CD4-positive, alpha-beta T cell treated with Interleukin-10 for 1 hour (primary cell): ENCODE data around the gene P2RX7.
"Not testable (repeated sequence)": the region's sequence is repeated elsewhere in the genome, so short reads cannot be mapped to it uniquely, and the experiment has no call there.

ENCODE experiments used
- DNase-seq: peaks from one replicate; pipeline ENCODE4 v3.0.0-alpha.2; 2020

The P2RX7 gene

DNA sequence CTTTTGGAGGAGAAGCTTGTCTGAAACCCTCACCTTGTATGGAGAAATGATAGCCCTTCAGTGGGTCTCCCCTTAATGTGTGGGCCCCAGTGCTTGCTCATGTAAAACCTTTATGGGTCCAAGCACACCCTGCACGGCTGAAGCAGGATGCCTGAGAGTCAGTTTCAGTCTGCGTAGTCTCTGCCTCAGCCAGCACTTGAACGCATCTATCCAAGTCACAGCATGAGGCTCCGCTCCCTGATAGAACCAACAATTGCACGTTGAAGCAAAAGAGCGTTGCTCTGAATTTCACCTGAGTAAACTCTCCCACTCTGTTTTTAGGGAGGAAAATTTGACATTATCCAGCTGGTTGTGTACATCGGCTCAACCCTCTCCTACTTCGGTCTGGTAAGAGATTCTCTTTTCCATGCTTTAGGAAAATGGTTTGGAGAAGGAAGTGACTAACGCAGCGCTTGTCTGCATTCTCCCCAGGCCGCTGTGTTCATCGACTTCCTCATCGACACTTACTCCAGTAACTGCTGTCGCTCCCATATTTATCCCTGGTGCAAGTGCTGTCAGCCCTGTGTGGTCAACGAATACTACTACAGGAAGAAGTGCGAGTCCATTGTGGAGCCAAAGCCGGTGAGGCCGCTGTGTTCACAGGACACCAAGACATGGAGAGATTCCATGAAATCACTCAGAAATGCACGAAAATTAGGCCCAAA, 44.3 kb downstream of the P2RX7 start:
- no peak for DNase-seq

DNA sequence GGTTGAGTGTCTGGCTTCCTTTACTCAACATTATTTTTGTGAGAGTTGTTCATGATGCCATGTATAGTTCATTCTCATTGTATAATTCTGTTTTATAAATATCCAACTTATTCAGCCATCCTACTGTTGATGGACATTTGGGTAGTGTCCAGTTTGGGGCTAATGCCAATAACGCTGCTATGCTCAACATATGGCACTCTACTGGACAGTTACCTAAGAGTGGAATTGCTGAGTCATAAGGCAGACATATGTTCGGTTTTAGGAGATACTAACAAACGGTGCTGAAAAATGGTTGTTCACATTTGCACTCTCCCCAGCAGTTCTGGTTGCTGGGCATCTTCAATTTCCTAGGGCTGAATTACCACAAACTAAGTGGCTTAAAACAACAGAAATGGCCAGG, 48.5 kb downstream of the P2RX7 start:
- DNase-seq, result no peak

DNA sequence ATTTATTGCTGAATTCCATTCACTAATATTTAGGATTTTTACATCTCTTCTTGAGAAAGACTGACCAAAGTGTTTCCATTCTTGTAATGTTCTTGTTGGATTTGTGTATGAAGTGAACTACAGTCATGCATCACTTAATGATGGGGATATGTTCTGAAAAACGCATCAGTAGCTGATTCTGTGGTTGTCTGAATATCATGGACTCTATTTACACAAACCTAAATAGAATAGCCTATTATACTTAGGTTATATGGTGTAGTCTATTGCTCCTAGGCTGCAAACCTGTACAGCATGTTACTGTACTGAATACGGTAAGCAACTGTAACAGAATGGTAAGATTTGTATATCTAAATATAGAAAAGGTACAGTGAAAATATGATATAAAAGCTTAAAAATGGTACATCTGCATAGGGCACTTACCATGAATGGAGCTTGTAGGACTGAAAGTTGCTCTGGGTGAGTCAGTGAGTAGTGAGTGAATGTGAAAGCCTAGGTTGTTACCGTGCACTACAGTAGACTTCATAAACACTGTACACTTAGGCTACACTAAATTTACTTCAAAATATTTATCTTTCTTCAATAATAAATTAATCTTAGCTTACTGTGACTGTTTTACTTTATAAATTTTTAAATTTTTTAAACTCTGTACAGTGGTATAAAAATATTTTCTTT, 49.7 kb downstream of the P2RX7 start:
- DNase-seq, result no peak

DNA sequence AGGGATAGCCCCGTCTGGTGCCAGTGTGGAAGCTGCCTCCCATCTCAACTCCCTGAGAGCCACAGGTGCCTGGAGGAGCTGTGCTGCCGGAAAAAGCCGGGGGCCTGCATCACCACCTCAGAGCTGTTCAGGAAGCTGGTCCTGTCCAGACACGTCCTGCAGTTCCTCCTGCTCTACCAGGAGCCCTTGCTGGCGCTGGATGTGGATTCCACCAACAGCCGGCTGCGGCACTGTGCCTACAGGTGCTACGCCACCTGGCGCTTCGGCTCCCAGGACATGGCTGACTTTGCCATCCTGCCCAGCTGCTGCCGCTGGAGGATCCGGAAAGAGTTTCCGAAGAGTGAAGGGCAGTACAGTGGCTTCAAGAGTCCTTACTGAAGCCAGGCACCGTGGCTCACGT, 51.7 kb downstream of the P2RX7 start:
- DNase-seq, result no peak

DNA sequence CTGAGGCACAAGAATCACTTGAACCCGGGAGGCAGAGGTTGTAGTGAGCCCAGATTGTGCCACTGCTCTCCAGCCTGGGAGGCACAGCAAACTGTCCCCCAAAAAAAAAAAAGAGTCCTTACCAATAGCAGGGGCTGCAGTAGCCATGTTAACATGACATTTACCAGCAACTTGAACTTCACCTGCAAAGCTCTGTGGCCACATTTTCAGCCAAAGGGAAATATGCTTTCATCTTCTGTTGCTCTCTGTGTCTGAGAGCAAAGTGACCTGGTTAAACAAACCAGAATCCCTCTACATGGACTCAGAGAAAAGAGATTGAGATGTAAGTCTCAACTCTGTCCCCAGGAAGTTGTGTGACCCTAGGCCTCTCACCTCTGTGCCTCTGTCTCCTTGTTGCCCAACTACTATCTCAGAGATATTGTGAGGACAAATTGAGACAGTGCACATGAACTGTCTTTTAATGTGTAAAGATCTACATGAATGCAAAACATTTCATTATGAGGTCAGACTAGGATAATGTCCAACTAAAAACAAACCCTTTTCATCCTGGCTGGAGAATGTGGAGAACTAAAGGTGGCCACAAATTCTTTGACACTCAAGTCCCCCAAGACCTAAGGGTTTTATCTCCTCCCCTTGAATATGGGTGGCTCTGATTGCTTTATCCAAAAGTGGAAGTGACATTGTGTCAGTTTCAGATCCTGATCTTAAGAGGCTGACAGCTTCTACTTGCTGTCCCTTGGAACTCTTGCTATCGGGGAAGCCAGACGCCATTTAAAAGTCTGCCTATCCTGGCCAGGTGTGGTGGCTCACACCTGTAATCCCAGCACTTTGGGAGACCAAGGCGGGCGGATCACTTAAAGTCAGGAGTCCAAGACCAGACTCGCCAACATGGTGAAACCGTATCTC, 52.6 kb downstream of the P2RX7 start:
- DNase-seq, result no peak

DNA sequence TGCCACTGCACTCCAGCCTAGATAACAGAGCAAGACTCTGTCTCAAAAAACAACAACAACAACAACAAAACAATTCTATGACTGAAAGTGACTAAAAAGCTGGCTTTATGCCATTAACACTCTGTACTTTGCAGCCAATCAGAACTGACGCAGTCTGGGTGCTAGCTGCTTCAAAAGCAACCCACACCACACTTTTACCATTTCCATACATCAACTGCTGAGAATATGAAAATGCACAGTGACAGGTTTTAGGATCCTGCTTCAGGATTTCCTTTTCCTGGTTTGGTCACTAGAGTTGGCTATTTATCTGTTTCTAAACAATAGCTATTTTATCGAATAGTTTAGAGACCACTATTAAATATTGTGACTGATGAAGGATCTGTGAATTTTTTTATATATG, 54.1 kb downstream of the P2RX7 start:
- no peak for DNase-seq

DNA sequence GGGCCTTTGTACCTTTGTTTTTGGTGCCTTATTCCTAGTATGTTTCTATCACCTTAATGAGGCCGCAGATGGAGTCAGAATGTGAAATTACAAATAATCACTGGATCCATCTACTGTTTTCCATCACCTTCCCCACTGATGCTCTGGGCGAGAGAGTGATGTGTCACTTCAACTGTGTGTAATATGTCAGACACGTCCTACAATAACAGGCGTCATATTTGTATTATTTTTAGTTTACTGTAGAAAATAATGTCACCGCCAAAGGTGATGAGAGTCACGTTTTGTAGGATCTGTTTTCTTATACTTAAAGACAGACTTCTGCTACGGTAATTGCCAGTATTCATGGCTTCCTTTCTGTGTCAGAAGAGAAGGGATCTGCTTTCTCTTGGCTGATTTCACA, 54.8 kb downstream of the P2RX7 start:
- no peak for DNase-seq

DNA sequence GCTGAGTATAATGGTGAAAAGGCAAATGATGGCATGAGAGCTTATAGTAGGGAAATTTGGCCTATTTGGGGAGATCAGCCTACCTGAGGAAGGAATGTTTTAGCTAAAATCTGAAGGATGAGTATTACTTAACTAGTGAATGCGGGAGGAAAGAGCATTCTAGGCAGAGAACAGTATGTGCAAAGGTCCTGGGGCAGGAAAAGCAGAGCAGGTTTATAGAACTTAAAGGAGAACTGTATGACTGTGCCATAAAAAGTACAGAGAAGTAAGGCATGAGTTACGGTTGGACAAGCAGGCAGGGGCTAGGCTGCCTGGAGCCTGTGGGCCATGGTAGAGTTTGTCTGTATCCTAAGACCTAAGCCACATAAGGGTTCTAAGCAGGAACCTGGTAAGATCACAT, 55.6 kb downstream of the P2RX7 start:
- no peak for DNase-seq

DNA sequence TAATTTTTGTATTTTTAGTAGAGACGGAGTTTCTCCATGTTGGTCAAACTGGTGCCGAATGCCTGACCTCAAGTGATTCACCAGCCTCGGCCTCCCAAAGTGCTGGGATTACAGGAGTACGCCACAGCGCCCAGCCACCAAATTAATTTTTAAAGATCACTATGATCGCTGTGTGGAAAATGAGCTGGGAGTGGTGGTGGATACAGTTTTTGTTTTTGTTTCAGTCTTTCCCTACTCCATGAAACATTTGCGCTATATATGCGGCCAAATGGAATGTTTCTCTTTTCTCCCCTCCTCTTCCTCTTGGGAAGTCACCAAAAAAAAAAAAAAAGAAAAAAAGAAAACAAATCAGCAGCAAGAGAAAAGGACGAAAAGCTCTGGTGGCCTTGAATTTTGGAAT, 56.5 kb downstream of the P2RX7 start:
- DNase-seq, result no peak

DNA sequence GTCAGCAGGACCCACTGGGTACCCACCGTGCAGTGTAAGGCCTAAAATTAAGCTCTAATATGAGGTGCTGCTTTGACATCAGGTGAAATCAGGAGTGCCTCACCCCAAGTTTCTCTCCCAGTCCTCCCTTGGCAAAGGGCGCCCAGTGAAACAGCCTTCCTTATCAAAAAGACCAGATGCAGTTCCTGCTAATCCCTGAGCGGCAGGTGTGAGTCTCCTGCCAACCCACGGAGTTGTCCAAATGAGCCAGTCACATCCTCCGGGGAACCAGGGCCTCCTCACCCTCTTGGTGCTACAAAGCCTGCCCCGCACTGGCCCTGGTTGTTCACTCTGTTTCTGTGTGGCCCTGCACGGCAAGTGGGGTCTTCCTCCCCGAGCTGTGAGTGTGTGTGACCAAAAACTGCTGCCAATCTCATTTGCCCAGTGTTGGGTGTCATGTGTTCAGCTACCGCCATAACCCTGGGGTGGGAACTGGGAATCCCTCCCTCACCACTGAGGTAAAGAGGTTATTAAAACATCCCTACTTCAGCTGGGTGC, 57.0 kb downstream of the P2RX7 start:
- DNase-seq, result no peak

DNA sequence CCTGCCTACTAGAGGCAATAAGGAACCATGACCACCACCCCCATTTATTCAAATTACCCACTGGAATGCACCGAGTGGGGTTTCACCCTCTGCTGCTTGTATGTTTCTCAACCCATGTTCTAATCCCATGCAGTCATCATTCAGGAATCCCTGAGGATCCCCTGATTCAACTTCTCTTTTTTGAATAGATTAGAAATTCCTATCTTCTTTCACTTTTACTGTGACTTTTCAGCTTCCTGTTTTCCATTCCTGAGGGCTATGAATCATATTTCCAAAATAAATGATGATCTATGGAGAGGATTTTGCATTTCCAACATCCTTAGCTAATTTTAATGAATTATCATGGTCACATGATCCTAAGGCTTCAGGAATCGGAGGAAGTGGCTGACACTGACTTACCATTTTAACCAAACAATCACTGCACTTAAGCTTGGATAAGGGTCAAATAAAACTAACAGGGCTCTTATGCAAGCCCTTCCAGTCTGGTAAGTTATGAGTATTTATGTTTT, 57.9 kb downstream of the P2RX7 start:
- no peak for DNase-seq

DNA sequence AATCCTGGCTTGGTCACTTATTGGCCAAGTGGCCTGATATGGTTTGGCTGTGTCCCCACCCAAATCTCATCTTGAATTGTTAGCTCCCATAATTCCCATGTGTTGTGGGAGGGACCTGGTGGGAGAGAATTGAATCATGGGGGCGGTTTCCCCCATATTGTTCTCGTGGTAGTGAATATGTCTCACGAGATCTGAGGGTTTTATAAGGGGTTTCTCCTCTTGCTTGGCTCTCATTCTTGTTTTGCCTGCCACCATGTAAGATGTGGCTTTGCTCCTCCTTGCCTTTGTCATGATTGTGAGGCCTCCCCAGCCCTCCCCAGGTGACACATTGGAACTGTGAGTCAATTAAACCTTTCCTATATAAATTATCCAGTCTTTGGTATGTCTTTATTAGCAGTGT, 58.5 kb downstream of the P2RX7 start:
- no peak for DNase-seq

DNA sequence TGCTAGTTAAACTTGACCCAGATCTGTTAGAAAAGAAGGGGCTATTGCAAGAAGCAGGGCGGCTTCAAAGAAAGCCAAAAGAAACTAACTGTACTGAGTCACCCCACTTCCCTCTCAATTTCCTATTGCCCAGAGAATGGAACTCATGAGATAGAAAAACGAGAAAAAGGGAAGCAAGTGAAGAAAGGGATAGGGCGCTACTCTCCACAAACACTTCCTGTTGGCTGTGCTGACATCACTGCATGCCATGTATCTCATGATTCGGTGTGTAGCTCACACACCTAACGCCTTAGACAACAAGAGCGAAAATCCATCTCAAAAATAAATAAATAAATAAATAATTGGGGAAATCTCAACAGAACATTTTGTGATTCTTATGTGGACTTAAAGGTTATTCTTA, 64.2 kb downstream of the P2RX7 start:
- DNase-seq, result peak; percentile 16

DNA sequence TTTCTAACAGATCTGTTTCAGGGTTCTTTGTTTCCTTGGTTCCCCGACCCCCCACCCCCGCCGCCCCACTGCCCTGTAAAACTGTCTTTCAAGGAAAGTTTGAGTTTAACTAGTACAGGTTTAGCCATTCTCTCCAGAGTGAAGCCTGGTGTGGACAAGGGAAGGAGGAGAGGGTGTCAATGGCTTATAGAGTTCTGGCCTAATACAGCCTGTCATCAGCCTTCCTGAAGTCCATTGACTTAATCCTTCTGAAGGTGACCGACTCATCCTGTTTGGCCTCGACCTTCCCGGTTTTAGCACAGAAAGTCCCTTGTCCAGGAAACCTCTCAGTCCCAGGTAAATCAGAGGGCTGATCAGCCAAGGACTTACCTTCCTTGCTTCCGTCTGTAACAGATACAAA, 66.3 kb downstream of the P2RX7 start:
- no peak for DNase-seq

DNA sequence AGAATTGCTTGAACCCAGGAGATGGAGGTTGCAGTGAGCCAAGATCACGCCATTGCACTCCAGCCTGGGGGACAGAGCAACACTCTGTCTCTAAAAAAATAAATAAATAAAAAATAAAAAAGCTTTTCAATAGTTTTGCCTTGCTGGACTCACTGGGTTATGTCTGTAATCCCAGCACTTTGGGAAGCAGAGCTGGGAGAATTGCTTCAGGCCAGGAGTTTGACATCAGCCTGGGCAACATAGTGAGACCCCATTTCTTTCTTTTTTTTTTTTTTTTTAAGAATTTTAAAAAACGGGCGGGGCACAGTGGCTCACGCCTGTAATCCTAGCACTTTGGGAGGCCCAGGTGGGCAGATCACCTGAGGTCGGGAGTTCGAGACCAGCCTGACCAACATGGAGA, 68.5 kb downstream of the P2RX7 start:
- not testable (repeated sequence) for DNase-seq

DNA sequence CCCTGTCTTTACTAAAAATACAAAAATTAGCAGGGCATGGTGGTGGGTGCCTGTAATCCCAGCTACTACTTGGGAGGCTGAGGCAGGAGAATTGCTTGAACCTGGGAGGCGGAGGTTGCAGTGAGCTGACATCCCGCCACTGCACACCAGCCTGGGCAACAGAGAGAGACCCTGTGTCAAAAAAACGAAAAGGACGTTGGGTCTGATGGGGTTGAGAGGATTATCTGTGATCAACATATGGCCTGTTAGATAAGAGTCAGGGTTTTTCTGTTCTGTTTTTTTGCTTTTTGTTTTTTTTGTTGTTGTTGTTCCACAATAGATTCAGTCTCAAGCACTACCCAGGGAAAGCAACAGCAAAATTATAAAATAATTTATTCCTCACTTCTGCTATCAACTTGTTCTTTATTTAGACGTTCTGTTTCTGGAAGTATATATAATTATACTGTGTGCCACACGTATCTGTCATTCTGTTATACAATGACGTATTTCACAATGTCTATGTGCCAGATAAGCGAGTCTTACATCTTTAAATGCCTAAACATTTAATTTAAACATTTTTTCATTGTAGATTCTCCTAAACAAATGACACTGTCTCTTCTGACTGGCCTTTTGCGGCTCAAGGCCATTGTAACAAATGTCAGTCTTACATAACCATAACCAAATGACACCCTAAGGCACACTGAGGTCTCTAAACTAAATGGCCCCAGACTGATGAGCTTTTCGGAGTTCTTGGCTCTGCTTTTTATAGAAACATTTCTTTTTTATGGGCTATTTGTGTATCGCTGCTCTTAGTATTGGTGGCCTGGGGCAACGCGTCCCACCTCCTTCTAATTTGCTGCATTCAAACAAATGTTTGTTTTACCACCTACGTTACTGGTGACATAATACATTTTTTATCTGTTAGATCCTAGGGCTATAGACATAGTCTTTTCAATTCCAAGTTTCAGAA, 70.0 kb downstream of the P2RX7 start:
- DNase-seq, result no peak

DNA sequence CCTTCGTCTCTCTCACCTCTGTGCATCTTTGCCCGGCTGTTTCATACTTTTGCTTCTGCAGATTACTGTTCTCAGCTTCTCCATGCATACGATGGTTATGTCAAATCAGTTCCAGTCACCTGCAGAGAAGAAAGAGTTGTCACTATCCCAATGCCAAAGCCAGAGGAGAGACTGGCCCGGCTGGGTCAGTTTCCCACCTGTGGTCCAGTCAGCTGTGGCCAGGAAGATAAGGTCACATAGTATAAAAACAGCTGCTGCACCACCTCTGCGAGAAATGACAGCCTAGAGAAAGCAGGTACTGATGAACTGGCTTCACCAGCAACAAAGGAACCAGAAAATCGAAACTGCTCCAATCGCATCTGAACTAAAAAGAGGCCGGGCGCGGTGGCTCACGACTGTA, 70.8 kb downstream of the P2RX7 start:
- DNase-seq, result no peak

DNA sequence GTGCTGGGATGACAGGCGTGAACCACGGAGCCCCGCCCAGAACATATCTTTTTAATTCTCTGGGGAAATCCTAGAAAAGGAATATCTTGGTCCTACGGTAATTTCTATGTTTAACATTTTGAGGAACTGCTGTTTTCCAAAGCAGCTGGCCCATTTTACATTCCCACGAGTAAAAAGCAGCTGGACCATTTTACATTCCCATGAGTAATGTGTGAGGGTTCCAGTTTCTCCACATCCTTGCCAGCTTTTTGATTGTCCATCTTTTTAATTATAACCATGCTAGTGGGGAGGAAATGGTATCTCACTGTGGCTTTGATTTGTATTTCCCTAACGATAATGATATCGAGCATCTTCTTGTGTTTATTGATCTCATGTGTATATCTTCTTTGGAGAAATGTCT, 72.8 kb downstream of the P2RX7 start:
- DNase-seq, result no peak

DNA sequence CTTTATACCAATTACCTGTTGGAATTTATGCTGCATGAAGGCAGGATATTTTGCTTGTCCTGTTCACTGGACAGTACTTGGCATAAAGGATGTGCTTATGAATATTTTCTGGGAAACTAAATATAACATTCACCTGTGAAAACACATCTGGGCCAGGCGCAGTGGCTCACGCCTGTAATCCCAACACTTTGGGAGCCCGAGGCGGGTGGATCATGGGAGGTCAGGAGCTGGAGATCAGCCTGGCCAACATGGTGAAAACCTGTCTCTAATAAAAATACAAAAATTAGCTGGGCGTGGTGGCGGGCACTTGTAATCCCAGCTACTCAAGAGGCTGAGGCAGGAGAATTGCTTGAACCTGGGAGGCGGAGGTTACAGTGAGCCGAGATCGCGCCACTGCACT, 75.9 kb downstream of the P2RX7 start:
- DNase-seq, result not testable (repeated sequence)

DNA sequence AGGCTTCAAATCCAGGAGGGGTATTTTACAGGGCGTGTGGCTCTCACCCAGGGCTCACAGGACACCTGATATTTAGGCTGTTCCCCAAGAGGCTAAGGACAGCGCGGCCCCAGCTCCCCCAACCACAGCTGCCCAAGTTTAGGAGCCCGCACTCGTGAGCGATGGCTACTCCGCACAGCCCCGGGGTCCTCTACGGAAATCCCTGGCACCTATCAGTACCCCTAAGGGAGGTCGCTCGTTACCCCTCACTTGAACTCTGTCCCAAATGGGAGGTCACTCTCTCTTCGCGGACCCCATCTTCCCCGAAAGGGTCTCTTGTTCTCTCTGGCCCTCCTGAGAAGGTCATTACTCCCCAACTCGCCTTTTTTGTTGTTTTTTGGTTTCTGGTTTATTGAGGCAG, 76.5 kb downstream of the P2RX7 start:
- no peak for DNase-seq

DNA sequence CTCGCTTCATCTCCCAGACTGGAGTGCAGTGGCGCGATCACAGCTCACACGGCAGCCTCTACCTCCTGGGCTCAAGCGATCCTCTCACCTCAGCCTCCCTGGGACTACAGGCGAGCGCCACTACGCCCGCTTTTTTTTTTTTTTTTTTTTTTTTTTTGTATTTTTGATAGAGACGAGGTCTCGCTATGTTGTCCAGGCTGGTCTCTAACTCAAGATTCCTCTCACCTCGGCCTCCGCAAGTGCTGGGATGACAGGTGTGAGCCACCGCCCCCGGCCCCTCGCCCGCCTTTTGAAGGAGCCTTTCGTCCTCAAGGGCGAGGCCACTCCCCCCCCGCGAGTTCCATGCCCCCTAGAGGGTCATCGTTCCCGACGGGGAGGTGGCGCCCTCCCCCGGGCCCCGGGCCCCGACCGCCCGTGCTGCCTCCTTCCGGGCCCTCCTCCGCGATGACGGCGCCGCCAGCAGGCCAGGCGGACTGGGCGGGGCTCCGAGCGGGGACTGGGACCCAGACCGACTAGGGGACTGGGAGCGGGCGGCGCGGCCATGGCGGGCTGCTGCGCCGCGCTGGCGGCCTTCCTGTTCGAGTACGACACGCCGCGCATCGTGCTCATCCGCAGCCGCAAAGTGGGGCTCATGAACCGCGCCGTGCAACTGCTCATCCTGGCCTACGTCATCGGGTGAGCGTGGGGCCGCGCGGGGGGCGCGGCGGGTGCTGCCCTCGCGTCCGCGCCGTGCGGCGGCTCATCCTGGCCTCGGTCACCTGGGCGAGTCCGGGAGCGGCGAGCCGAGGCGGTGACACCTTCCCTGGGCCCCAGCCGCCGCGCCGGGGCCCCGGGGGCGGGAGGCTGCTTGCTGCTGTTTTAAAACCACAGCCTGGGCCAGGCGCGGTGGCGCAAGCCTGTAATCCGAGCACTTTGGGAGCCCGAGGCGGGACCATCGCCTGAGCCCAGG, 77.2 kb downstream of the P2RX7 start, which contains the start of gene P2RX4:
Gene P2RX4, plus strand, starts transcription at position 506 of the 949 bp plus-strand sequence. Its CDS starts 36 bp downstream, at position 542.
- DNase-seq, result peak; percentile 90
